ENCODE measurements around the gene SARDH. TPM values are rescaled to one million over a fixed set of nuclear protein-coding genes. Genes with fewer than 3 reads are reported as not detected.
"Not testable (repeated sequence)": the region's sequence is repeated elsewhere in the genome, so short reads cannot be mapped to it uniquely, and the experiment has no call there.

Gene SARDH
- total and polyA plus RNA-seq, 4 donors: 0.84 to 3.0 (median 2.0) TPM; not detected in 1

DNA sequence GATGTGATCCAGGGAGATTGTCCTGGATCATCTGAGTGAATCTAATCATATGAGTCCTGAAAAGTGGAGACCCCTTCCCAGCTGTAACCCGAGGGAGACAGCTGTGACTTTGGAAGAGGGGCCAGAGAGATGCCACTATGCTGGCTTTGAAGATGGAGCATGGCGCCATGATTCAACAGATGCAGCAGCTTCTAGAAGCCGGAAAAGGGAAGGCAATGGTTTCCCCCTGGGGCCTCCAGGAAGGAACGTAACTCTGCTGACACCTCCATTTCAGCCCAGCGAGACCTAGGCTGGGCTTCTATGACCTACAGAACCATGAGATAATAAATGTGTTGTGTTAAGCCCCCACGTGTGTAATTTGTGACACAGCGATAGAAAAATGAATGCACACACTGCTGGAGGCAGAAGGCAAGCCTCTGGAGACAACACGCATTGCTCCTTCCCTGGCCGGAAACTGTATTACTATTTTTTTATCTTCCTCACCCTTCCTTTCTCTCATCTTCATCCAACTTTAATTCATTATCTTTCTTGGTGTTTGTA is 16.6 kb upstream of the SARDH start:
- Histone ChIP-seq H3K9me3 (ENCODE audit: control insufficient read depth, low read length) (no peaks in the 10 kb centered on the region), H3K27ac (ENCODE audit: low read depth in 1 of 2, low read length in 2 of 2) (no peak overlapping the region), H3K27me3 (ENCODE audit: control insufficient read depth in 1 of 2, insufficient read depth in 2 of 2, low read length in 1 of 2) (no peaks in the 10 kb centered on the region), H3K36me3 (ENCODE audit: control insufficient read depth in 1 of 2, insufficient read depth in 2 of 2, low read length in 1 of 2) (no peaks in the 10 kb centered on the region), H3K4me3 (ENCODE audit: low read length in 2 of 2) (no peak overlapping the region), H3K4me1 (ENCODE audit: control insufficient read depth in 1 of 2, insufficient read depth in 2 of 2, low read length in 2 of 2) (no peaks in the 10 kb centered on the region)
- DNase-seq: peak in 1 of 2 donors; percentile 26
- 31 to 44% methylated on average over 9 of the region's 9 CpGs for WGBS, 2 donors
- intact Hi-C loops (cut with DNase I): no loop called here
- ATAC-seq (ENCODE audit: low FRiP score): no peak

DNA sequence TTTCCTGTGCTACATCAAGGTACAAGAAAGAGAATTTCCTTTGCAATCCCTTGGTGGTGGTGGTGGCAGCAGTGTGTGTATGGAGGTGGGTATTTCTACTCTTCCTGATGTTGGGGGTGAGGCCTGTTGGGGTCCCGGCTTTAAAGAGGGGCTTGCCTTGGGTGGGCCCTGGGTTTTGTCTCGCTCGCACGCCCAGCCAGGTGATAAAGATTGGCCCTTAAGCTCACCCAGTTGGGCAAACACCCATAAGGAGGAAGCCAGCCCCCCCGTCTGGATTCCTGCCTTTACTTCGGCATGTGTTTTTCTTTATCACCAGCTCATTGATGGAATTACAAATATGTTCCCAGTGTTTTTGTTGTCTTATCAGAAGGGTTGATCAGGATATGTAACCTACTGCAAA is 16.0 kb upstream of the SARDH start:
- no peak for ATAC-seq (ENCODE audit: low FRiP score)
- Histone ChIP-seq H3K4me1 (ENCODE audit: control insufficient read depth in 1 of 2, insufficient read depth in 2 of 2, low read length in 2 of 2) (no peaks in the 10 kb centered on the region), H3K36me3 (ENCODE audit: control insufficient read depth in 1 of 2, insufficient read depth in 2 of 2, low read length in 1 of 2) (no peaks in the 10 kb centered on the region), H3K4me3 (ENCODE audit: low read length in 2 of 2) (no peak overlapping the region), H3K9me3 (ENCODE audit: control insufficient read depth, low read length) (no peaks in the 10 kb centered on the region), H3K27me3 (ENCODE audit: control insufficient read depth in 1 of 2, insufficient read depth in 2 of 2, low read length in 1 of 2) (no peaks in the 10 kb centered on the region), H3K27ac (ENCODE audit: low read depth in 1 of 2, low read length in 2 of 2) (no peak overlapping the region)
- intact Hi-C loops (cut with DNase I): no loop called here
- DNase-seq: peak in 1 of 2 donors; percentile 61
- 46 to 70% methylated on average over 6 of the region's 6 CpGs for WGBS, 2 donors

DNA sequence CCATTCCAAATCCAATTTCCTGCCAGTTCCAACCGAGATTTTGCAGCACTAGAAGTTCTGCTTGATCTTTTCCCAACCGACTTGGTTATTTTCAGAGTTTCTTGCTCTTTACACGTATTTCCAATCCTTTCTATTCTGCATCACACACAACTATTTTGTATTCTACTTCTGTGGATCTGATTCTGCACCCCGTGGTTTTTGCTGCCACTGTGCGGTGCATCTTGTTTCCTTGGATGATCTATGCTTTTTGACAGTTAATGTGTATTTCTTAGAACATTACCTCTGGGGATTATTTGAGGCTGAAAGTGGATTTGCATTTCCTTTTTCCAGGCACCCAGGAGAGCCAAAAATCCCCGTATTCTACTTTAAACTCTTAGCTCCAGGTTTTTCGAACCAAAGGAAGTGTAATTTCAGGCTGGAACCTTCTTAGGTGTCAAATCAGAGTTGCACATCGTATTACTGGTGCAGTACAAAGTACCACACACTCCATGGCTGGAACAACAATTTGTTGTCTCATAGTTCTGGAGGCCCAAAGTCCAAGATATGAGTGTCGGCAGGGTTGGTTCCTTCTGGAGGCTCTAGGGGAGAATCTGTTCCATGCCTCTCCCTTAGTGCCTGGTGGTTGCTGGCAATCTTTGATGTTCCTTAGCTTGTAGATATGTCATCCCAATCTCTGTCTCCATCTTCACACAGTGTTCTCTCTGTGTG is 14.7 kb upstream of the SARDH start:
- no peak for ATAC-seq (ENCODE audit: low FRiP score)
- Histone ChIP-seq H3K4me3 (ENCODE audit: low read length in 2 of 2) (no peak overlapping the region), H3K36me3 (ENCODE audit: control insufficient read depth in 1 of 2, insufficient read depth in 2 of 2, low read length in 1 of 2) (no peaks in the 10 kb centered on the region), H3K27me3 (ENCODE audit: control insufficient read depth in 1 of 2, insufficient read depth in 2 of 2, low read length in 1 of 2) (no peaks in the 10 kb centered on the region), H3K27ac (ENCODE audit: low read depth in 1 of 2, low read length in 2 of 2) (no peak overlapping the region), H3K4me1 (ENCODE audit: control insufficient read depth in 1 of 2, insufficient read depth in 2 of 2, low read length in 2 of 2) (no peaks in the 10 kb centered on the region), H3K9me3 (ENCODE audit: control insufficient read depth, low read length) (no peaks in the 10 kb centered on the region)
- DNase-seq: no peak
- 59 to 73% methylated on average over 9 of the region's 9 CpGs for WGBS, 2 donors
- intact Hi-C loops (cut with DNase I): no loop called here

DNA sequence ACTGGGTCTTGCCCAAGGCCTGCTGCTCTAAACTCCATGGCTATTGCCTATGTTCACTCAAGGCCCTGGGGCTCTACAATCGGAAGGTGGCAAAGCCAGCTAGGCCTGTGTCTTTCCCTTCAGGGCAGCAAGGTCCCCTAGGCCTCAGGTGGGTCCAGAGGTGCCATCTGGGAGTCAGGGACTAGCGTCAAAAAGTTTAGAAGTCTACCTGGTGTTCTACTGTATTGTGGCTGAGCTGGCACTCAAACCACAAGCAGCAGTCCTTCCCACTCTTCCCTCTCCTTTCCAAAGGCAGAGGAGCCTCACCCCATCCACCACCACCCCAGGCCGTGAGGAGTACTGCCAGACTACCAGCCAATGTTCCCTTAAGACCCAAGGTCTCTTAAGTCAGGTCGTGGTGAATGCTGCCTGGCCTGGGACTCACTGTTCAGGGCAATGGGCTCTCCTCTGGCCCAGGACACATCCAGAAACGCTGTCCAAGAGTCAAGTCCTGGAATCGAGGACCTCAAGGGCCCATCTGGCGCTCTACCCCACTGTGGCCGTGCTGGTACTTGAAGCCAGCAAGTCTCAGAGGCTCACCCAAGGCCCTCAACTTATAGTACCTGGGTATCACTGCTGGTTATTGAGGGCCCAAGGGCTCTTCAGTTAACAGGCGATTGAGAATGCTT is 13.0 kb upstream of the SARDH start:
- no peak for DNase-seq

DNA sequence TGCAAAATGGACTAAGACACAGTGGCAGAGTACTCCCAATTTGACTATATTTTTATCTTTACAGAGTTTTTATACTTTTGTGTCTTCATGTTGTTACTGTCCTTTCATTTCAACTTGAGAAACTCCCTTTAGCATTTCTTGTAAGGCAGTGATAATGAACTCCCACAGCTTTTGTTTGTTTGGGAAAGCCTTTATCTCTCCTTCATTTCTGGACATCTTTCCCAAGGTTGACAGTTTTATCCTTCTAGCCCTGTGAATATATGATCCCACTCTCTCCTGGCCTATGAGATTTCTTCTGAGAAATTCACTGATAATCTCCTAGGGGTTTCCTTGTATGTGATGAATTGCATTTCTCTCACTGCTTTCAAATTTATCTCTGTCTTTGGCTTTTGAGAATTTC is 9.2 kb upstream of the SARDH start:
- no peak for DNase-seq
- no peak overlapping the region for H3K4me3 ChIP-seq (ENCODE audit: low read length in 2 of 2)
- peaks cover 2% of the 10 kb centered on the region for H3K9me3 ChIP-seq (ENCODE audit: control insufficient read depth, low read length)
- no peak overlapping the region for H3K27ac ChIP-seq (ENCODE audit: low read depth in 1 of 2, low read length in 2 of 2)
- no peak for ATAC-seq (ENCODE audit: low FRiP score)
- no peaks in the 10 kb centered on the region for H3K4me1 ChIP-seq (ENCODE audit: control insufficient read depth in 1 of 2, insufficient read depth in 2 of 2, low read length in 2 of 2)
- intact Hi-C loops (cut with DNase I): no loop called here
- no peaks in the 10 kb centered on the region for H3K27me3 ChIP-seq (ENCODE audit: control insufficient read depth in 1 of 2, insufficient read depth in 2 of 2, low read length in 1 of 2)
- H3K36me3 ChIP-seq (ENCODE audit: control insufficient read depth in 1 of 2, insufficient read depth in 2 of 2, low read length in 1 of 2): no peaks in the 10 kb centered on the region

More for the DNA sequence above, 13.0 kb upstream of the SARDH start:
- Histone ChIP-seq H3K27ac (ENCODE audit: low read depth in 1 of 2, low read length in 2 of 2) (no peak overlapping the region), H3K4me3 (ENCODE audit: low read length in 2 of 2) (no peak overlapping the region), H3K9me3 (ENCODE audit: control insufficient read depth, low read length) (peaks cover 2% of the 10 kb centered on the region), H3K27me3 (ENCODE audit: control insufficient read depth in 1 of 2, insufficient read depth in 2 of 2, low read length in 1 of 2) (no peaks in the 10 kb centered on the region), H3K4me1 (ENCODE audit: control insufficient read depth in 1 of 2, insufficient read depth in 2 of 2, low read length in 2 of 2) (no peaks in the 10 kb centered on the region), H3K36me3 (ENCODE audit: control insufficient read depth in 1 of 2, insufficient read depth in 2 of 2, low read length in 1 of 2) (no peaks in the 10 kb centered on the region)
- intact Hi-C loops (cut with DNase I): no loop called here
- WGBS, 2 donors: 86 to 88% methylated on average over 9 of the region's 9 CpGs
- no peak for ATAC-seq (ENCODE audit: low FRiP score)

DNA sequence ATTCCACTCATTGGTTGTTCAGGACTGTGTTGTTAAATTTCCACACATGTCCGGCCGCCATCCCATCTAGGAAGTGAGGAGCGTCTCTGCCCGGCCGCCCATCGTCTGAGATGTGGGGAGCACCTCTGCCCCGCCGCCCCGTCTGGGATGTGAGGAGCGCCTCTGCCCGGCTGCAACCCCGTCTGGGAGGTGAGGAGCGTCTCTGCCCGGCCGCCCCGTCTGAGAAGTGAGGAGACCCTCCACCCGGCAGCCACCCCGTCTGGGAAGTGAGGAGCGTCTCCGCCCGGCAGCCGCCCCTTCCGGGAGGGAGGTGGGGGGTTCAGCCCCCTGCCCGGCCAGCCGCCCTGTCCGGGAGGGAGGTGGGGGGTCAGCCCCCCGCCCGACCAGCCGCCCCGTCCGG is 6.4 kb upstream of the SARDH start:
- not testable (repeated sequence) for H3K9me3 ChIP-seq (ENCODE audit: control insufficient read depth, low read length); H3K27ac ChIP-seq (ENCODE audit: low read depth in 1 of 2, low read length in 2 of 2); H3K4me1 ChIP-seq (ENCODE audit: control insufficient read depth in 1 of 2, insufficient read depth in 2 of 2, low read length in 2 of 2); H3K4me3 ChIP-seq (ENCODE audit: low read length in 2 of 2); DNase-seq; H3K36me3 ChIP-seq (ENCODE audit: control insufficient read depth in 1 of 2, insufficient read depth in 2 of 2, low read length in 1 of 2); H3K27me3 ChIP-seq (ENCODE audit: control insufficient read depth in 1 of 2, insufficient read depth in 2 of 2, low read length in 1 of 2); ATAC-seq (ENCODE audit: low FRiP score)
- 89 to 90% methylated on average over 8 to 30 of the region's 31 CpGs for WGBS, 2 donors
- intact Hi-C loops (cut with DNase I): loop anchor here in 1 of 2 donors (5.0 kb wide), 1 partner anchor 212 kb away; the partner anchor contains the start of gene ADAMTSL2

DNA sequence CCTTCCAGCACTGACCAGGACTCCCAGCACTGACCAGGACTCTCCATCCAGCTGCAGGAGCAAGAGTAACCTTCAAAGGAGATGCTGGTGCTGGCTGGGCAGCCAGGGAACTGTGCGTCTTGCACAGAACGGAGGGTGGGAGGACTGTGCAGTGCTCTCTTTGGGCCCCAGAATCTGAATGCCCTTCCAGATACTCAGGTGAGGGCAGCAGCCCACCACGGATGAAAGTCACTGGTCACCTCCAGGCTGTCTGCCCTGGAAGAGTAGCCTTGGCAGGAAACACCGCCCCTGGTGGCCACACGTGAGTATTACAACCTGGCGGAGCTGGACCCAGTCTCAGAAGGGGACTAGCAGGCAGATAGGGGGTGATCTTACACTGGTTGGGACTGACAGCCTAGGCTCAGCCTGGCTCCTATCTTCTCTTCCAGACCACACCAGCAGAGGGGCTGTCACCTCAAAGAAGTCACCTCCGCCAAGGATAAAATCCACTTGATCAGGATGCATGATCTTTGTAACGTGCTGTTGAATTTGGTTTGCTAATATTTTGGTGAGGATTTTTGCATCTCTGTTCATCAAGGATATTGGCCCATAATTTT is 4.8 kb upstream of the SARDH start:
- WGBS, 2 donors: 12 to 15% methylated on average over 8 of the region's 8 CpGs
- ATAC-seq (ENCODE audit: low FRiP score) (peak; percentile 79), DNase-seq (peak; percentile 70 to 92)
- intact Hi-C loops (cut with DNase I): loop anchor here in 1 of 2 donors (5.0 kb wide), 1 partner anchor 211 kb away; the partner anchor contains the start of gene ADAMTSL2
- Histone ChIP-seq H3K4me3 (ENCODE audit: low read length in 2 of 2) (no peak overlapping the region), H3K27ac (ENCODE audit: low read depth in 1 of 2, low read length in 2 of 2) (no peak overlapping the region), H3K27me3 (ENCODE audit: control insufficient read depth in 1 of 2, insufficient read depth in 2 of 2, low read length in 1 of 2) (no peaks in the 10 kb centered on the region), H3K36me3 (ENCODE audit: control insufficient read depth in 1 of 2, insufficient read depth in 2 of 2, low read length in 1 of 2) (no peaks in the 10 kb centered on the region), H3K4me1 (ENCODE audit: control insufficient read depth in 1 of 2, insufficient read depth in 2 of 2, low read length in 2 of 2) (no peaks in the 10 kb centered on the region), H3K9me3 (ENCODE audit: control insufficient read depth, low read length) (peaks cover 2% of the 10 kb centered on the region)

DNA sequence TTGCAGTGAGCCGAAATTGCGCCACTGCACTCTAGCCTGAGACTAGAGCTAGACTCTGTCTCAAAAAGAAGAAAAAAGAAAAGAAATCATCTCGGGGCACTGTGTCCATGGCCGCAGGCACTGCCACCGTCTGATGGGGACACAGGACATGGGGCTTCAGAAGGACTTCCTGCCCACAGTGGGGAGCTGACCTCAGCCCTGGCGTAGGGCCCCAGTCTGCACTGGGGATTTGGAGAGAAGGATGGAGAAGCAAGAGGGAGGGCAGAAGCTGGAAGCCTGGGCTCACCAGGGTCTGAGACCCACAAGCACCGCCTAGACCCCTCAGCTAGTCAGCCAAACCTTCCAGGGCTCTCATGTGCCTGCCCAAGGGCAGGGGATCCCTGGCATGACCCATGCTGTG is 4.1 kb upstream of the SARDH start:
- intact Hi-C loops (cut with DNase I): loop anchor here in 1 of 2 donors (5.0 kb wide), 1 partner anchor 210 kb away; the partner anchor contains the start of gene ADAMTSL2
- Histone ChIP-seq H3K4me1 (ENCODE audit: control insufficient read depth in 1 of 2, insufficient read depth in 2 of 2, low read length in 2 of 2) (no peaks in the 10 kb centered on the region), H3K27ac (ENCODE audit: low read depth in 1 of 2, low read length in 2 of 2) (no peak overlapping the region), H3K9me3 (ENCODE audit: control insufficient read depth, low read length) (peaks cover 2% of the 10 kb centered on the region), H3K27me3 (ENCODE audit: control insufficient read depth in 1 of 2, insufficient read depth in 2 of 2, low read length in 1 of 2) (no peaks in the 10 kb centered on the region), H3K4me3 (ENCODE audit: low read length in 2 of 2) (no peak overlapping the region), H3K36me3 (ENCODE audit: control insufficient read depth in 1 of 2, insufficient read depth in 2 of 2, low read length in 1 of 2) (no peaks in the 10 kb centered on the region)
- 89 to 91% methylated on average over 7 of the region's 7 CpGs for WGBS, 2 donors
- DNase-seq: no peak
- no peak for ATAC-seq (ENCODE audit: low FRiP score)

Measured in aorta (tissue), 5 donors.